ENCODE results near the gene PLA2G4B.

Gene PLA2G4B

GRCh38 chr15:41809526-41810220 is 29.0 kb upstream of the PLA2G4B start:
- no peak for DNase-seq

DNA sequence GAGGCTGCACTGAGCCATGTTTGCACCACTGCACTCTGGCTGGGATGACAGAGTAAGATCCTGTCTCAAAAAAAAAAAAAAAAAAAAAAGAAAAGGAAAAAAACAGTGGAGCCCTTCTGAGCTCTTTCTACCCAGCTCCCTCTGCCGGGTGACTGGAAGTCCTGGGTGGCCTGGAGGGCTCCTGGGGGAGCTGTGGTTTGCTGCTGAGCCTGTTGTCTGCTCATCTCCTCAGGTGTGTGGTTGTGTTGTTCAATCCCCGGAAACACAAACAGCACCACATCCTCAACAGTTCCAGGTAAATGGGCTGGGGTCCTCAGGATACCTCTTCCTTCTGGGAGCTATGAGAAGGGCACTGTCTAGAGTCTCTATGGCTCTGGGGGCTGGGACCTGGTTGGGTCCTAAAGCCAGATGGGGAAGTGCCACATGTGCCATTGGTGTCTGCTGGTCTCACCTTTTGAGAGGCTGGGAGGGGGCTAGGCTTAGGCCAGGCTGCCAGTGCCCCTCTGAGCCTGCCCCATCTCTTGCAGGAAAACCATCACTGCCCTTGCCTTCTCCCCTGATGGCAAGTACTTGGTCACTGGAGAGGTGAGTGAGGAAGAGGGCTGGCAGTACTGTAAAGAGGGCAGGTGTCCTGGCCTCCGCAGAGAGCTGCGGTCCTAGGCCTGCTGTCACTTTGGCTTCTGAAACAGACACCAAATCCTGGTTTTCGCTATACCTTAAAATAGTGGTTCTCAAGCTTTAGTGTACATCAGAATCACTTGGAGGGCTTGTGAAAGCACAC is 27.8 kb upstream of the PLA2G4B start:
- DNase-seq: no peak

DNA sequence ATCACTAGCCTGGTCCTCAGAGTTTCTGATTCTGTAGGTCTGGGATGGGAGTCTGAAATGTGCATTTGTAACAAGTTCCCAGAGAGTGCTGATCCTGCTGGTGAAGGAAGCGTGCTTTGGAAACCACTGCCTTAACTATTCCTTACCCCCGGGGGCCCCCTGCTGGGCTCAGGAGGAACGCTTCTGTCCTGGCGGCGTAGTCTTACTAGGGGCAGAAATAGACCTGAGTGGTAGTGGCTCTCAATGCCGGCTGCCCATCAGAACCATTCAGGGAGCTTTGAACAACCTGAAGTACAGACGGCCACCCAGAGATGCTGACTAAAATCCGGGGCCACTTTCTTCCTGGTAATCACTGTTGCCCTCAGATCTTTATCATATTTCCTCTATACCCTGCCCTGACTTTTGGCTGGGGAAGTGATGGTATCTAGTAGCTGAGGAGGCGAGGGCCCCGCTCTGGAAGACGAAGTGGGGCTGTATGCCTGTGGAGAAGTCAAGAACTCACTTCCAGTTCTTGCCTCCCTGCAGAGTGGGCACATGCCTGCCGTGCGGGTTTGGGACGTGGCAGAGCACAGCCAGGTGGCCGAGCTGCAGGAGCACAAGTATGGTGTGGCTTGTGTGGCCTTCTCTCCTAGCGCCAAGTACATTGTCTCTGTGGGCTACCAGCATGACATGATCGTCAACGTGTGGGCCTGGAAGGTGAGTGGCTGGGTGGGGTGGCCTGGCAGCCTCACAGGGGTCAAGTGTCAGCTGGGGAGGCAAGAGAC is 27.0 kb upstream of the PLA2G4B start:
- DNase-seq: peak; percentile 91

- DNase-seq: no peak
Observed at GRCh38 chr15:41812820-41813375, 25.7 kb upstream of the PLA2G4B start.

GRCh38 chr15:41813426-41813825 is 25.2 kb upstream of the PLA2G4B start:
- no peak for DNase-seq

DNA sequence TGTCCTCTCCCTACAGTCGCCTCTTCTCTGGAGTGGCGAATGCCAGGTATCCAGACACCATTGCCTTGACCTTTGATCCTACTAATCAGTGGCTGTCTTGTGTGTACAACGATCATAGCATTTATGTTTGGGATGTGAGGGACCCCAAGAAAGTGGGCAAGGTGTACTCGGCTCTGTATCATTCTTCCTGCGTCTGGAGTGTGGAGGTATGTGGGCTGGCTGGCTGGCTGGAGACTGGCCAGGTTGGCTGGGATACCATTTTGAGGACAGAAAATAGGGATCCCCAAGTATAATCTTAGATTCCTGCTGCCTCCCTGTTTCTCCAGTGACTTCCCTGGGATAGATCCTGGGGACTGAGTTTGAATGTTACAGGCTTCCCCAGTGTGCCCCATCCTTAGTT is 24.1 kb upstream of the PLA2G4B start:
- DNase-seq: no peak

- DNase-seq: no peak
Observed at GRCh38 chr15:41816788-41817187, 21.9 kb upstream of the PLA2G4B start.

GRCh38 chr15:41817327-41817726 is 21.3 kb upstream of the PLA2G4B start:
- DNase-seq: no peak

DNA sequence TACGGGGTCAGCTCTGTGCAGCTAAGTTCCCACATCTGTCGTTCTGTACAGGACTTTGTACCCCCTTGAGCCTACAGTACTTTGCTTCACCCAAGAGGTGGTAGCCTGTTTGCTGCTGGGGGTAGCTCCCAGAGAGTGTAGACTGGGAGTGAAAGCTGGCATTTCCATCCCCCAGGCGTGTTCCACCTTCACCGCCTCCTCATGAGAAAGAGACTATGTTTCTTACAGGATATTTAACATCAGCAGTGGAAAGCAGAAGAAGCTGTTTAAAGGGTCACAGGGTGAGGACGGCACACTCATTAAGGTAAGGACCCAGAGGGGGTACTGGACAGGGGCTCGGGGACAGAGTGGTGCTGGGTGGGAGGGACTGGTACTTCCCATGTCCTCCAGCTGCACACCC is 20.9 kb upstream of the PLA2G4B start:
- no peak for DNase-seq

DNA sequence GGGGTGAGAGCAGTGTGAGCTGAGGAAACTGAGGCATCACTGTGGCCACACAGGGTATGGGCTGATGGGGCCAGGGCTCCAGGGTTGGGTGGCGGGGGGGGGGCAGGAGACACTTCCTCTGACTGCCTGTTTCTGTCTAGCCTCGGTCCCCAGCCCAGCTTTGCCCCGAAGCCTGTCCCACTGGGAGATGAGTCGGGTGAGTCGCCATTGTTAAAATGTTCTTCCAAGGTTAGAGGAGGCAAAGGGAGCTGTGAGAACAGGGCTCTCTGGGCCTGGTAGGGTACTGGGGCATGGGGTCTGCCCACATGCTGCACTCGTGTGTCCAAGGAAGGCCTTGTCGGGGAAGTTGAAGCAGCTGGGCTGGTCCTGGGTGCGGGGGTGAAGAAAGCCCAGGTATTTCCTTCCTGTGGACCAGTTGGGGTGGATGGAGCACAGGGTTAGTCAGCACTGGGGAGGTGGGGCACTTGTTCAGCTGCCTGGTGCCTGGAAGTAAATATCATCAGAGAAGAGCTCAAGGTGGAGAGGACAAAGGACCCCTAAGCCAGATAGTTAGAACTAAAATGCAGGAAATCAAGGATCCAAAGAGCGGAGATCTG is 19.1 kb upstream of the PLA2G4B start:
- no peak for DNase-seq

GRCh38 chr15:41820791-41821423 is 17.7 kb upstream of the PLA2G4B start:
- no peak for DNase-seq

GRCh38 chr15:41821831-41822230 is 16.8 kb upstream of the PLA2G4B start:
- DNase-seq: no peak

DNA sequence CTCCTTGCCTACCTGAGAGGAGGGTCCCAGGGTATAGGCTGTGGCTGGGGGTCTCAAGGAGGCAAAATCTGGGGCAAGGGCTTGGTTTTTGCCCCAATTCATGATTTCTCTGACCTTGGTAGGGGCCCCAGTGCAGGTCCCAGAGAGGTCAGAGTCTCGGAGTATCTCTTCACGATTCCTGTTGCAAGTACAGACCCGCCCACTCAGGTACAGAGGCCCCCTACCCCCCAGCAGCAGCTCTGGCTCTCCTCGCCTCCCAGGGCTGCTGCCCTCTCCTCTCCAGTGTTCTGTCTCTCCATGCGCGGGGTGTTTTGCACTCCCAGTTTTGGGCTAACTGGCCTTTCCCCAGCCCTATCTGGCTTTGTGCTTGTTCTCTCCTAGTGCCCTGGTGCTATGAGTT is 16.2 kb upstream of the PLA2G4B start:
- DNase-seq: no peak

- no peak for DNase-seq
Observed at GRCh38 chr15:41822957-41823356, 15.7 kb upstream of the PLA2G4B start.

- no peak for DNase-seq
Observed at GRCh38 chr15:41823502-41823901, 15.1 kb upstream of the PLA2G4B start.

DNA sequence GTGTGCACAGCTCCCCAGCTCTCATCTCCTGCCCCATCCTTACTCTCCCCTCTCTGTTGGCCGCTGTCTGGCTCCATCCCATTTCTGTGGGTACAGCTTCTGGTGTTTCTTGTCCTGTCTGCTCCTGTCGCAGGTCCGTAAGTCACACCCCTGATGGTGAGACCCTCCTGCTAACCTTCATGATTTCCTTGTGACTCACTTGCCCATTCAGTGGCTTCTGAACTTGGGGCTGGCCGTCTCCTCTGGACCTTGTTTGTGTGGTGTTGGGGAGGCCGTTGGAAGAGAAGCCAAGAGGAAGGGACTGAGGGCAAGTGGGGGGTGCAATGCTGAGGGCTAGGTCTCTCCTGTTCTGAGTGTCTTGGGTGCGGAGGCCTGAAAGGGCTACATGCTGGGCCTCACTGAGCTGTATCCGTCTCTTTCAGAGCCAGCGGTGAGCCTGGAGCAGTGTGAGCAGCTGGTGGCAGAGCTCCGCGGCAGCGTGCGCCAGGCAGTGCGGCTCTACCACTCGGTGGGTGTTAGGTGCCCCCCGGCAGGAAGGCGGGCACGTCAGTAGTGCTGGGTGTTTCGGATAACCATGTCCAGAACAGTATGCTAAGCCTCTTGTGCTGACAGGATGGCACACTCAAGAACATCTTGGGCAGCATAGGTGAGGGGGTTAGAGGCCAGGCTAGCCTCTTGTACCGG is 14.4 kb upstream of the PLA2G4B start:
- DNase-seq: no peak

DNA sequence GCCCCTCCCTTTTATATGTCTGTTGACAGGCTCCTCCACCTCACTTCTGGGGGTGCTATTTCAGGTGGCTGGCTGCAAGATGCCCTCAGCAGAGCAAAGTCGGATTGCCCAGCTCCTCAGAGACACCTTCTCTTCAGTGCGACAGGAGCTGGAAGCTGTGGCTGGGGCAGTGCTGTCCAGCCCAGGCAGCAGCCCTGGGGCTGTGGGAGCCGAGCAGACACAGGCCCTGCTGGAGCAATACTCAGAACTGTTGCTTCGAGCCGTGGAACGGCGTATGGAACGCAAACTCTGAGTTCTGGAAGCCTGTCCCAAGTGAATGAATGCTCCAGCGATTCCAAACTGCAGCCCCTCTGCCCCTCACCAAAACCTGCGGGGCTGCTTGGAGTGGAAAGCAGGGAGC is 13.5 kb upstream of the PLA2G4B start:
- no peak for DNase-seq

- DNase-seq: no peak
Observed at GRCh38 chr15:41825572-41826535, 12.8 kb upstream of the PLA2G4B start.

GRCh38 chr15:41827290-41827879 is 11.3 kb upstream of the PLA2G4B start:
- no peak for DNase-seq

Measured in eye (tissue), 1 donor.